Measurements from ENCODE around the gene CEP295NL. TPM values are rescaled to one million over a fixed set of nuclear protein-coding genes. Genes with fewer than 3 reads are reported as not detected.

CEP295NL gene
- total RNA-seq, 1 experiment from 2014 or later, result 1.9 TPM

- intact Hi-C loops (cut with micrococcal nuclease), result no loop called here
- no peak; the same call in 1 of the 2 replicates for ATAC-seq
- H2AFZ ChIP-seq (ENCODE audit: low read depth, low read length, poor library complexity, severe bottlenecking), result no peak overlapping the region
Observed at GRCh38 chr17:78884148-78884825, 18.7 kb downstream of the CEP295NL start.

More at GRCh38 chr17:78884148-78884825, 18.7 kb downstream of the CEP295NL start:
- POLR2A ChIA-PET, result interaction anchor here (1.3 kb wide), 1 partner anchor 39 kb away, joined by 5 read pairs; no protein-coding TSS in a partner anchor
- Histone ChIP-seq H3K9me3 (ENCODE audit: control insufficient read depth in 1 of 2, insufficient read depth in 1 of 2, low read depth in 1 of 2, low read length in 2 of 2) (no peaks in the 10 kb centered on the region), H3K4me1 (ENCODE audit: control insufficient read depth in 1 of 2, insufficient read depth in 2 of 2, low read length in 2 of 2) (peaks cover 48 to 83% of the 10 kb centered on the region in 2 experiments), H3K4me3 (replicated peaks in 1 of 2; ENCODE audit: low read depth in 1 of 2, low read length in 2 of 2) (peak overlapping the region; percentile 41 to 54), H3K27me3 (ENCODE audit: insufficient read depth, low read length) (no peaks in the 10 kb centered on the region), H3K9ac (ENCODE audit: low read length) (peak overlapping the region; percentile 82), H4K20me1 (ENCODE audit: insufficient read depth) (no peaks in the 10 kb centered on the region), H3K27ac (ENCODE audit: low read depth, low read length) (peak overlapping the region; percentile 95), H3K4me2 (ENCODE audit: low read length) (peak overlapping the region; percentile 97), H3K79me2 (ENCODE audit: insufficient read depth, low read length) (peaks cover 23% of the 10 kb centered on the region; the same call in 1 of the 2 replicates), H3K36me3 (ENCODE audit: control insufficient read depth in 1 of 2, insufficient read depth in 2 of 2, low read length in 2 of 2) (no peaks in the 10 kb centered on the region), H3K9me2 (ENCODE audit: insufficient read depth) (no peaks in the 10 kb centered on the region)
- RAD21 ChIA-PET (ENCODE audit: low non-redundant PET in 1 of 2, low total read pairs in 2 of 2, uncharacterized antibody in 2 of 2, unreplicated experiment in 2 of 2), result interaction anchor here in 1 of 2 experiments (0.7 kb wide), 1 partner anchor 39 kb away, joined by 3 read pairs; no protein-coding TSS in a partner anchor
- TSS peak; percentile 84 for BruUV-seq (replicated peaks)
- CTCF ChIA-PET, result interaction anchor here (1.0 to 2.9 kb wide), 5 partner anchors 9 to 87 kb away, joined by 3 to 10 read pairs (median 5); no protein-coding TSS in a partner anchor
- TF ChIP-seq EZH2phosphoT487 (IDR thresholded peaks at IDR 0.05; ENCODE audit: borderline replicate concordance), result no peak
- TF ChIP-seq RAD21 (IDR thresholded peaks at IDR 0.05; ENCODE audit: low read depth), result no peak
- no peak for TF ChIP-seq SP1 (IDR thresholded peaks at IDR 0.05; ENCODE audit: low read depth)
- TF ChIP-seq FOSL1 (IDR thresholded peaks at IDR 0.05; ENCODE audit: low read depth), result no peak
- no peak for TF ChIP-seq CEBPB (IDR thresholded peaks at IDR 0.05; ENCODE audit: low read depth)
- TF ChIP-seq JUND (IDR thresholded peaks at IDR 0.05), result no peak
- TF ChIP-seq POLR2AphosphoS5 (IDR thresholded peaks at IDR 0.05; ENCODE audit: low read depth, low read length), result no peak
- no peak for TF ChIP-seq CTCF (IDR thresholded peaks at IDR 0.05 in 2 of 3, conservative IDR thresholded peaks at IDR 0.05 in 1 of 3; ENCODE audit: borderline replicate concordance in 1 of 3, insufficient read depth in 1 of 3, low read depth in 2 of 3, low read length in 2 of 3)
- no peak for TF ChIP-seq ZFX (IDR thresholded peaks at IDR 0.05)
- no peak for TF ChIP-seq SRF (IDR thresholded peaks at IDR 0.05; ENCODE audit: low read depth)
- TF ChIP-seq ZNF274 (IDR thresholded peaks at IDR 0.05; ENCODE audit: low read depth, low read length), result no peak
- TF ChIP-seq TCF7L2 (IDR thresholded peaks at IDR 0.05; ENCODE audit: borderline replicate concordance, extremely low read depth, insufficient read depth, insufficient read length), result no peak
- no peak for TF ChIP-seq EZH2 (IDR thresholded peaks at IDR 0.05)
- DNase-seq (ENCODE audit: low read depth, low spot score), result no peak

Data from HCT116 (cell line).